ENCODE results near the gene MATCAP1. TPM values are rescaled to one million over a fixed set of nuclear protein-coding genes. Genes with fewer than 3 reads are reported as not detected.

Gene MATCAP1
- total and polyA plus RNA-seq, 2 donors (not counting 1 experiment from before 2014, with no cell fraction given) = 6.2 to 8.9 TPM

DNA sequence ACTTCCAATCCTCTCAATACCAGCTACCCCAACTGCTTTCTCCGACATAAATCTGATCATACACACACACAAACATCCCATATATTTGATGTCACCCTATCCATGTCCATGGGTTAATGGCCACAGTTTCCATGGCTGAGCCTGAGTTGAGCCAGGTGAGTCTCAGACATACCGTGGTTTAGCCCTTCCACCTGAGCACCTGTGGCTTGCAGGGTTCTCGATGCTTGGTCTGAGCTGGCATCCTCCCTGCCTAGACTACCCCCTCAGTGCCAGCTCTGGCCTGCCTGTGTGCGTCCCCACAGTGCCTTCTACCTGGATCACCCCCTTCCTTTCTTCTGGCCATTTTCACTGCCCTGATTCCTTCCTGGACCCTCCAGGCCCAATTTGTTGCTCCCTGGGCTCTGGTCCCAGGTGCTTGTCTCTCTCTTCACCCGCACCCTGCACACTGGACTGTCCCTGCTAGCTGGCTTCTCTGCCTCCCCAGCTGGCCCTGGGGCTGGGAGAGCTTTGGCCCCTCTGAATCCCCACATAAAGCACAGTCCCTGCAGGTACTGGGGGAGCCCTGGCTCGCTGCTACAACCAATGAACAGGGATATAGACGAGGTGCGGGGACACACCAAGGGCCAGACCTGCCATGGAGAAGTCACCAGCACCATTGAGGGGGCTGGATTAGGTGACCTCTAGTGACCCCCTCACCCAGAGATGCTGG, 22.5 kb upstream of the MATCAP1 start:
- Mint-ChIP-seq H3K9me3 (ENCODE audit: insufficient read depth) (no peaks in the 10 kb centered on the region), H3K4me3 (no peak overlapping the region), H3K27me3 (no peaks in the 10 kb centered on the region), H3K4me1 (no peaks in the 10 kb centered on the region), H3K27ac (peak overlapping the region; percentile 15)
- no peaks in the 10 kb centered on the region for H3K4me1 ChIP-seq (ENCODE audit: control insufficient read depth in 2 of 2, insufficient read depth in 2 of 2, low read length in 2 of 2)
- no peak overlapping the region for H2AFZ ChIP-seq (ENCODE audit: insufficient read depth, low read depth, low read length, poor library complexity, severe bottlenecking)
- 97% methylated on average over 6 of the region's 8 CpGs for WGBS (ENCODE audit: insufficient coverage)
- no peak overlapping the region for H3K9ac ChIP-seq (ENCODE audit: low read length)
- H3K9me3 ChIP-seq (ENCODE audit: control extremely low read depth in 1 of 3, control insufficient read depth in 2 of 3, insufficient read depth in 1 of 3, low read length in 2 of 3) = no peaks in the 10 kb centered on the region
- TF ChIP-seq, protein P1, sequence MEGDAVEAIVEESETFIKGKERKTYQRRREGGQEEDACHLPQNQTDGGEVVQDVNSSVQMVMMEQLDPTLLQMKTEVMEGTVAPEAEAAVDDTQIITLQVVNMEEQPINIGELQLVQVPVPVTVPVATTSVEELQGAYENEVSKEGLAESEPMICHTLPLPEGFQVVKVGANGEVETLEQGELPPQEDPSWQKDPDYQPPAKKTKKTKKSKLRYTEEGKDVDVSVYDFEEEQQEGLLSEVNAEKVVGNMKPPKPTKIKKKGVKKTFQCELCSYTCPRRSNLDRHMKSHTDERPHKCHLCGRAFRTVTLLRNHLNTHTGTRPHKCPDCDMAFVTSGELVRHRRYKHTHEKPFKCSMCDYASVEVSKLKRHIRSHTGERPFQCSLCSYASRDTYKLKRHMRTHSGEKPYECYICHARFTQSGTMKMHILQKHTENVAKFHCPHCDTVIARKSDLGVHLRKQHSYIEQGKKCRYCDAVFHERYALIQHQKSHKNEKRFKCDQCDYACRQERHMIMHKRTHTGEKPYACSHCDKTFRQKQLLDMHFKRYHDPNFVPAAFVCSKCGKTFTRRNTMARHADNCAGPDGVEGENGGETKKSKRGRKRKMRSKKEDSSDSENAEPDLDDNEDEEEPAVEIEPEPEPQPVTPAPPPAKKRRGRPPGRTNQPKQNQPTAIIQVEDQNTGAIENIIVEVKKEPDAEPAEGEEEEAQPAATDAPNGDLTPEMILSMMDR (IDR thresholded peaks at IDR 0.05) = no peak
- TF ChIP-seq EZH2 (IDR thresholded peaks at IDR 0.05; ENCODE audit: borderline replicate concordance, insufficient read depth, low read depth, low read length, poor library complexity, severe bottlenecking) = no peak
- ChIA-PET POLR2A (no interaction called here), CTCF (no interaction called here)
- intact Hi-C loops (cut with micrococcal nuclease) = no loop called here
- H3K27ac ChIP-seq (ENCODE audit: low read length in 2 of 2) = no peak overlapping the region
- no peak overlapping the region for H3K4me2 ChIP-seq (replicated peaks; ENCODE audit: low read depth, low read length, poor library complexity, severe bottlenecking)
- no peaks in the 10 kb centered on the region for H3K79me2 ChIP-seq (ENCODE audit: control insufficient read depth, insufficient read depth, low read length)
- H3K27me3 ChIP-seq (replicated peaks in 1 of 4; ENCODE audit: control extremely low read depth in 1 of 4, control insufficient read depth in 3 of 4, insufficient read depth in 4 of 4, low read length in 3 of 4) = no peaks in the 10 kb centered on the region
- H3K36me3 ChIP-seq (replicated peaks in 1 of 2; ENCODE audit: control extremely low read depth in 1 of 2, control insufficient read depth in 1 of 2, extremely low read depth in 1 of 2, insufficient read depth in 2 of 2, low read length in 1 of 2) = peaks cover 0 to 20% of the 10 kb centered on the region in 2 experiments
- ATAC-seq (ENCODE audit: low read depth) (no peak), DNase-seq (no peak)
- H4K20me1 ChIP-seq (ENCODE audit: control insufficient read depth, insufficient read depth, low read length, poor library complexity, severe bottlenecking) = no peaks in the 10 kb centered on the region
- no peak overlapping the region for H3K4me3 ChIP-seq (ENCODE audit: control extremely low read depth in 1 of 5, extremely low read depth in 1 of 5, insufficient read depth in 1 of 5, low read depth in 2 of 5, low read length in 4 of 5)

DNA sequence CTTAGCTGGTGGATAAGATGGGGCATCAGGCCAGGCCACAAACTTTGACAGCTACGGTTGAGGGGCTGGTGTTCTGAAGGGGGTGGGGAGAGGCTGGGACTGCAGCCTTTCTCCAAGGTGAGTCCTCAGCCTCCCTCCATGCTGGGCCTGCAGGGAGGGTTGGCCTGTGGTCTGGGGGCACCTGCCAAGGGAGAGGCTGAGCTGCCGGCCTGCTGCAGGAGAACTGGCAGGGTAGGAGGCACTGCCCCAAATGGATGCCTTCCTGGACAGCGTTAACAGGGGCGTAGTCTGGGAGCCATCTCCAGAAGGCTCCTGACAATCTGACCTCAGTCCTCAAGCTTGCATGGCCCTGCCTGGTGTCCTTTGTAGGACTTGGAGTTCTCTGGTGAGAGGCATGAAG, 20.3 kb upstream of the MATCAP1 start:
- CTCF ChIA-PET = no interaction called here
- no peaks in the 10 kb centered on the region for H3K9me3 Mint-ChIP-seq (ENCODE audit: insufficient read depth)
- no peak overlapping the region for H3K27ac ChIP-seq (ENCODE audit: low read length in 2 of 2)
- intact Hi-C loops (cut with micrococcal nuclease) = no loop called here
- POLR2A ChIA-PET = no interaction called here
- no peaks in the 10 kb centered on the region for H3K27me3 Mint-ChIP-seq
- no peaks in the 10 kb centered on the region for H3K4me1 ChIP-seq (ENCODE audit: control insufficient read depth in 2 of 2, insufficient read depth in 2 of 2, low read length in 2 of 2)
- ATAC-seq (ENCODE audit: low read depth) (no peak), DNase-seq (no peak)
- H3K79me2 ChIP-seq (ENCODE audit: control insufficient read depth, insufficient read depth, low read length) = no peaks in the 10 kb centered on the region
- H3K9ac ChIP-seq (ENCODE audit: low read length) = no peak overlapping the region
- no peak overlapping the region for H3K4me2 ChIP-seq (replicated peaks; ENCODE audit: low read depth, low read length, poor library complexity, severe bottlenecking)
- no peaks in the 10 kb centered on the region for H3K9me3 ChIP-seq (ENCODE audit: control extremely low read depth in 1 of 3, control insufficient read depth in 2 of 3, insufficient read depth in 1 of 3, low read length in 2 of 3)
- H3K4me3 ChIP-seq (ENCODE audit: control extremely low read depth in 1 of 5, extremely low read depth in 1 of 5, insufficient read depth in 1 of 5, low read depth in 2 of 5, low read length in 4 of 5) = no peak overlapping the region
- no peak overlapping the region for H2AFZ ChIP-seq (ENCODE audit: insufficient read depth, low read depth, low read length, poor library complexity, severe bottlenecking)
- no peaks in the 10 kb centered on the region for H3K4me1 Mint-ChIP-seq
- H3K27me3 ChIP-seq (replicated peaks in 1 of 4; ENCODE audit: control extremely low read depth in 1 of 4, control insufficient read depth in 3 of 4, insufficient read depth in 4 of 4, low read length in 3 of 4) = no peaks in the 10 kb centered on the region
- no peak overlapping the region for H3K27ac Mint-ChIP-seq
- H3K4me3 Mint-ChIP-seq = no peak overlapping the region
- 74% methylated on average over 4 of the region's 4 CpGs for WGBS (ENCODE audit: insufficient coverage)
- H4K20me1 ChIP-seq (ENCODE audit: control insufficient read depth, insufficient read depth, low read length, poor library complexity, severe bottlenecking) = no peaks in the 10 kb centered on the region
- H3K36me3 ChIP-seq (replicated peaks in 1 of 2; ENCODE audit: control extremely low read depth in 1 of 2, control insufficient read depth in 1 of 2, extremely low read depth in 1 of 2, insufficient read depth in 2 of 2, low read length in 1 of 2) = peaks cover 0 to 25% of the 10 kb centered on the region in 2 experiments
- TF ChIP-seq, protein P1 (IDR thresholded peaks at IDR 0.05) = no peak
- no peak for TF ChIP-seq EZH2 (IDR thresholded peaks at IDR 0.05; ENCODE audit: borderline replicate concordance, insufficient read depth, low read depth, low read length, poor library complexity, severe bottlenecking)

Measured in B cell (primary cell).